Keratinocyte (primary cell): ENCODE results near the gene WDR70. TPM values are rescaled to one million over a fixed set of nuclear protein-coding genes. Genes with fewer than 3 reads are reported as not detected.
"Not testable (repeated sequence)": the region's sequence is repeated elsewhere in the genome, so short reads cannot be mapped to it uniquely, and the experiment has no call there.

Experiments
- DNase-seq: peaks from one replicate; pipeline ENCODE4 v3.0.0-alpha.2; 2011; ENCODE audit warnings: low read depth, missing footprints, low spot score
- FAIRE-seq: peaks from 2 replicates; lab custom pipeline; 2011; peaks lifted over from hg19 to GRCh38; lab: Jason Lieb, UNC
- H2AFZ ChIP-seq: 2 replicates; pipeline ENCODE4 v1.6.0; 2012; ENCODE audit warnings: low read length, control low read depth, inconsistent platforms; ENCODE audit not compliant: control insufficient read depth
- H3K27ac ChIP-seq: 2 replicates; pipeline ENCODE4 v1.5.1; 2011; ENCODE audit warnings: low read length; ENCODE audit not compliant: control insufficient read depth, insufficient read depth
- H3K27me3 ChIP-seq: 3 replicates; pipeline ENCODE4 v1.6.0; 2011; ENCODE audit warnings: low read length; ENCODE audit not compliant: control insufficient read depth, insufficient read depth; ENCODE audit errors: extremely low read depth
- H3K36me3 ChIP-seq, 2 experiments: 2 replicates in 1 of 2; 3 replicates in 1 of 2; pipeline ENCODE4 v1.5.1; 2011; ENCODE audit warnings: low read length in 2 of 2, mild to moderate bottlenecking in 1 of 2; ENCODE audit not compliant: control insufficient read depth in 2 of 2, insufficient read depth in 2 of 2; ENCODE audit errors: extremely low read depth in 1 of 2
- H3K4me1 ChIP-seq: 3 replicates; pipeline ENCODE4 v1.5.1; 2011; ENCODE audit warnings: low read length; ENCODE audit not compliant: control insufficient read depth, insufficient read depth; ENCODE audit errors: extremely low read depth
- H3K4me2 ChIP-seq: 3 replicates; pipeline ENCODE4 v1.6.0; 2011; ENCODE audit warnings: low read depth, low read length; ENCODE audit not compliant: control insufficient read depth, insufficient read depth; ENCODE audit errors: extremely low read depth
- H3K4me3 ChIP-seq, 3 experiments: fragments of 200-600 bp in 1 of 3; sonication (generic) in 1 of 3; 2 replicates in 2 of 3; 3 replicates in 1 of 3; pipeline ENCODE4 v1.5.1; 2011 to 2016; ENCODE audit warnings: low read length in 3 of 3, mild to moderate bottlenecking in 3 of 3, control low read depth in 2 of 3, inconsistent platforms in 1 of 3, low read depth in 1 of 3, mixed read lengths in 1 of 3, mixed run types in 1 of 3, moderate library complexity in 1 of 3; ENCODE audit not compliant: control insufficient read depth in 2 of 3, insufficient read depth in 2 of 3; ENCODE audit errors: extremely low read depth in 1 of 3
- H3K79me2 ChIP-seq: 2 replicates; pipeline ENCODE4 v1.6.0; 2012; ENCODE audit warnings: low read length; ENCODE audit not compliant: control insufficient read depth, insufficient read depth
- H3K9ac ChIP-seq: 3 replicates; pipeline ENCODE4 v1.6.0; 2011; ENCODE audit warnings: low read length; ENCODE audit not compliant: control insufficient read depth, insufficient read depth; ENCODE audit errors: extremely low read depth
- H3K9me1 ChIP-seq: 3 replicates; pipeline ENCODE4 v1.6.0; 2011; ENCODE audit warnings: low read length; ENCODE audit not compliant: control insufficient read depth, insufficient read depth; ENCODE audit errors: extremely low read depth
- H3K9me3 ChIP-seq: 2 replicates; pipeline ENCODE4 v1.5.1; 2012; ENCODE audit warnings: low read depth, low read length; ENCODE audit not compliant: control insufficient read depth
- H4K20me1 ChIP-seq: 3 replicates; pipeline ENCODE4 v1.6.0; 2011; ENCODE audit warnings: low read length; ENCODE audit not compliant: control insufficient read depth, insufficient read depth; ENCODE audit errors: extremely low read depth
- CTCF ChIP-seq, 3 experiments: IDR thresholded peaks in 1 of 3; conservative IDR thresholded peaks in 1 of 3; optimal IDR thresholded peaks in 1 of 3; 2 replicates in 2 of 3; 3 replicates in 1 of 3; pipeline versions ENCODE3 to v1.5.1; 2011; ENCODE audit warnings: low read length in 3 of 3, mild to moderate bottlenecking in 3 of 3, moderate library complexity in 2 of 3, control low read depth in 1 of 3, inconsistent platforms in 1 of 3; ENCODE audit not compliant: insufficient read depth in 2 of 3; ENCODE audit errors: extremely low read depth in 1 of 3
- EZH2 ChIP-seq: IDR thresholded peaks from one replicate; pipeline ENCODE4 v1.6.1; 2012; ENCODE audit warnings: inconsistent platforms, mild to moderate bottlenecking, low read length, moderate library complexity
- dilution Hi-C: fragments of 300-500 bp; cut with MboI; formaldehyde crosslinking; loops from one replicate; pipeline ENCODE4 v1.7.0; 2020; ENCODE audit warnings: low sequenced_read_pairs; ENCODE audit not compliant: extremely low pct_ligation_motif_present
- polyA plus RNA-seq, 5 experiments: library from polyadenylated mRNA; depleted of rRNA in 3 of 5; stranded (reverse) in 3 of 5; stranded (forward) in 1 of 5; unstranded in 1 of 5; fragments of >200 nt; gene quantifications; 1 replicate in 1 of 5; 2 replicates in 3 of 5; 3 replicates in 1 of 5; pipeline versions ENCODE4 v1.2.1 to v1.2.3, GENCODE V29; 2011 to 2012; ENCODE audit warnings: missing spikeins in 2 of 5, low read depth in 1 of 5, low replicate concordance in 1 of 5

The WDR70 gene
- polyA plus RNA-seq, 1 donor (not counting 4 experiments of a cell fraction or from before 2014, with no cell fraction given), result 25.1 TPM

GRCh38 chr5:37776826-37777225 is 397.7 kb downstream of the WDR70 start:
- Histone ChIP-seq H3K4me1 (peaks cover 15% of the 10 kb centered on the region), H3K9me3 (no peaks in the 10 kb centered on the region), H2AFZ (no peak overlapping the region), H4K20me1 (no peaks in the 10 kb centered on the region), H3K4me3 (no peak overlapping the region), H3K4me2 (no peak overlapping the region), H3K27me3 (no peaks in the 10 kb centered on the region), H3K9me1 (no peaks in the 10 kb centered on the region), H3K79me2 (no peaks in the 10 kb centered on the region), H3K9ac (no peak overlapping the region), H3K27ac (no peak overlapping the region), H3K36me3 (no peaks in the 10 kb centered on the region)
- dilution Hi-C loops, result no loop called here
- FAIRE-seq (no peak), DNase-seq (no peak)
- TF ChIP-seq EZH2, result no peak
- no peak for TF ChIP-seq CTCF (optimal IDR thresholded peaks at IDR 0.05 in 1 of 3, IDR thresholded peaks at IDR 0.05 in 1 of 3, conservative IDR thresholded peaks at IDR 0.05 in 1 of 3; ENCODE audit: extremely low read depth in 1 of 3, insufficient read depth in 2 of 3, low read length in 3 of 3)

- H3K9me1 ChIP-seq, result no peaks in the 10 kb centered on the region
- H3K4me3 ChIP-seq, result no peak overlapping the region
- DNase-seq (no peak), FAIRE-seq (no peak)
- H3K4me2 ChIP-seq, result no peak overlapping the region
- no peaks in the 10 kb centered on the region for H4K20me1 ChIP-seq
- no peak overlapping the region for H3K27ac ChIP-seq
- H3K9me3 ChIP-seq, result no peaks in the 10 kb centered on the region
- H3K36me3 ChIP-seq, result no peaks in the 10 kb centered on the region
- TF ChIP-seq EZH2 (no peak), CTCF (optimal IDR thresholded peaks at IDR 0.05 in 1 of 3, IDR thresholded peaks at IDR 0.05 in 1 of 3, conservative IDR thresholded peaks at IDR 0.05 in 1 of 3; ENCODE audit: extremely low read depth in 1 of 3, insufficient read depth in 2 of 3, low read length in 3 of 3) (no peak)
- dilution Hi-C loops, result no loop called here
- H3K4me1 ChIP-seq, result peaks cover 7% of the 10 kb centered on the region
- no peaks in the 10 kb centered on the region for H3K79me2 ChIP-seq
- no peak overlapping the region for H3K9ac ChIP-seq
- H3K27me3 ChIP-seq, result no peaks in the 10 kb centered on the region
- H2AFZ ChIP-seq, result no peak overlapping the region
Measured at GRCh38 chr5:37777432-37778130, 398.5 kb downstream of the WDR70 start.

GRCh38 chr5:37781409-37781808 is 402.3 kb downstream of the WDR70 start:
- H3K4me3 ChIP-seq, H3K27me3 ChIP-seq, DNase-seq, FAIRE-seq, H3K9ac ChIP-seq, H3K9me1 ChIP-seq, H3K4me1 ChIP-seq, H3K27ac ChIP-seq, H3K4me2 ChIP-seq, H4K20me1 ChIP-seq, dilution Hi-C loops, H3K36me3 ChIP-seq, H3K79me2 ChIP-seq, H2AFZ ChIP-seq, H3K9me3 ChIP-seq: not testable (repeated sequence)
